Lower leg skin (tissue), 3 donors: Measurements from ENCODE around the gene CSRP1.

Experiments
- POLR2A ChIP-seq, 2 donors: fragments of 450-650 bp; IDR thresholded peaks; one replicate each; pipeline ENCODE4 v1.6.1; 2016 to 2017; ENCODE audit warnings: antibody characterized with exemption in 2 of 2, mild to moderate bottlenecking in 1 of 2, moderate library complexity in 1 of 2
- TF ChIP-seq, protein P1 (sequence below), 3 donors: fragments of 450-650 bp; IDR thresholded peaks; one replicate each; pipeline ENCODE4 v1.5.1; 2016; ENCODE audit warnings: antibody characterized with exemption in 3 of 3, mild to moderate bottlenecking in 3 of 3, moderate library complexity in 2 of 3

DNA sequence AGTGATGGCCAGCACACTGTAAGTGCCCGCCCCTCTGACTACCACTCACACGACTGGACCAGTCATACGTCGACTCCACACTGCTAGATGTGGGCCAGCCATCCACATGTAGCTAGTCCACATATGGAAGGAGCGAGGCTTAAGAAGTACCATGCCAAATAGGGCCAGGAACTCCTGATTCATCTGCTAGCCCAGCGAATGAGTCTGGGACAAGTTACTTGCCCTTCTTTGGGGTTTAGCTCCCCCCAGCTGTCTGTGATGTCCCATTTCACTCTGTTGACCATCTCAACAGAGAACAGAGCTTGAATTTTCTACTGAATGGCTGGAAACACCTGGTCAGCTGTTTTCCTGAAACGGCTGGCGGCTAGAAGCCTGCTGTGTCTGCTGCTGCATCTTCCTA, 5.8 kb downstream of the CSRP1 start:
- TF ChIP-seq, protein P1, sequence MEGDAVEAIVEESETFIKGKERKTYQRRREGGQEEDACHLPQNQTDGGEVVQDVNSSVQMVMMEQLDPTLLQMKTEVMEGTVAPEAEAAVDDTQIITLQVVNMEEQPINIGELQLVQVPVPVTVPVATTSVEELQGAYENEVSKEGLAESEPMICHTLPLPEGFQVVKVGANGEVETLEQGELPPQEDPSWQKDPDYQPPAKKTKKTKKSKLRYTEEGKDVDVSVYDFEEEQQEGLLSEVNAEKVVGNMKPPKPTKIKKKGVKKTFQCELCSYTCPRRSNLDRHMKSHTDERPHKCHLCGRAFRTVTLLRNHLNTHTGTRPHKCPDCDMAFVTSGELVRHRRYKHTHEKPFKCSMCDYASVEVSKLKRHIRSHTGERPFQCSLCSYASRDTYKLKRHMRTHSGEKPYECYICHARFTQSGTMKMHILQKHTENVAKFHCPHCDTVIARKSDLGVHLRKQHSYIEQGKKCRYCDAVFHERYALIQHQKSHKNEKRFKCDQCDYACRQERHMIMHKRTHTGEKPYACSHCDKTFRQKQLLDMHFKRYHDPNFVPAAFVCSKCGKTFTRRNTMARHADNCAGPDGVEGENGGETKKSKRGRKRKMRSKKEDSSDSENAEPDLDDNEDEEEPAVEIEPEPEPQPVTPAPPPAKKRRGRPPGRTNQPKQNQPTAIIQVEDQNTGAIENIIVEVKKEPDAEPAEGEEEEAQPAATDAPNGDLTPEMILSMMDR (IDR thresholded peaks at IDR 0.05), result no peak
- no peak for TF ChIP-seq POLR2A (IDR thresholded peaks at IDR 0.05)
